AG04450 (cell line): ENCODE data around the gene IGF2BP3. TPM values are rescaled to one million over a fixed set of nuclear protein-coding genes. Genes with fewer than 3 reads are reported as not detected.

Experiments
- CTCF ChIA-PET: fragments of 300-600, 350-600 bp; formaldehyde crosslinking; extraction: SDS; loops from one replicate; lab custom pipeline; 2022; ENCODE audit warnings: antibody characterized with exemption, inconsistent platforms; lab: Charles Lee
- POLR2A ChIA-PET: fragments of 350-600 bp; formaldehyde crosslinking; extraction: SDS; loops from one replicate; lab custom pipeline; 2021; ENCODE audit warnings: antibody characterized with exemption, inconsistent platforms; lab: Yijun Ruan, JAX
- DNase-seq: peaks from one replicate; pipeline ENCODE4 v3.0.0-alpha.2; 2011; ENCODE audit warnings: low read depth, low spot score
- H3K27ac ChIP-seq: one replicate; pipeline ENCODE4 v1.5.1; 2012; ENCODE audit warnings: low read depth, low read length, control low read depth
- H3K27me3 ChIP-seq: one replicate; pipeline ENCODE4 v1.6.0; 2012; ENCODE audit warnings: low read length; ENCODE audit not compliant: control insufficient read depth, insufficient read depth
- H3K4me3 ChIP-seq: 2 replicates; pipeline ENCODE4 v1.5.1; 2011; ENCODE audit warnings: mild to moderate bottlenecking, low read depth, low read length, control low read depth
- H3K9me3 ChIP-seq: 2 replicates; pipeline ENCODE4 v1.5.1; 2012; ENCODE audit warnings: low read length; ENCODE audit not compliant: control insufficient read depth, insufficient read depth
- CTCF ChIP-seq: IDR thresholded peaks from 2 replicates; pipeline ENCODE4 v1.5.1; 2011; ENCODE audit warnings: low read depth, low read length, control low read depth, inconsistent platforms
- polyA plus RNA-seq: library from polyadenylated mRNA; depleted of rRNA; stranded (reverse); fragments of >200 nt; gene quantifications from 2 replicates; pipeline ENCODE4 v1.2.3, GENCODE V29; 2011

IGF2BP3 gene
- polyA plus RNA-seq, 1 experiment, result 98.2 TPM

- no peaks in the 10 kb centered on the region for H3K27me3 ChIP-seq
- no peak overlapping the region for H3K27ac ChIP-seq
- ChIA-PET CTCF (interaction anchor here (0.9 kb wide), 1 partner anchor 16 kb away, joined by 3 read pairs; no protein-coding TSS in a partner anchor), POLR2A (no interaction called here)
- H3K9me3 ChIP-seq, result no peaks in the 10 kb centered on the region
- no peak for DNase-seq
- H3K4me3 ChIP-seq, result no peak overlapping the region
- no peak for TF ChIP-seq CTCF
These were observed 177.7 kb downstream of the IGF2BP3 start for GRCh38 chr7:23292623-23293022.

GRCh38 chr7:23291957-23292560, 178.2 kb downstream of the IGF2BP3 start:
- no peak for TF ChIP-seq CTCF
- POLR2A ChIA-PET, result no interaction called here
- Histone ChIP-seq H3K27ac (no peak overlapping the region), H3K27me3 (no peaks in the 10 kb centered on the region), H3K4me3 (no peak overlapping the region), H3K9me3 (no peaks in the 10 kb centered on the region)
- CTCF ChIA-PET, result interaction anchor here (0.9 to 1.5 kb wide), 2 partner anchors 15 to 19 kb away, joined by 3 to 5 read pairs; no protein-coding TSS in a partner anchor
- no peak for DNase-seq

GRCh38 chr7:23290993-23291392, 179.3 kb downstream of the IGF2BP3 start:
- Histone ChIP-seq H3K4me3 (no peak overlapping the region), H3K9me3 (no peaks in the 10 kb centered on the region), H3K27me3 (no peaks in the 10 kb centered on the region), H3K27ac (no peak overlapping the region)
- TF ChIP-seq CTCF, result no peak
- DNase-seq, result no peak
- POLR2A ChIA-PET, result no interaction called here
- CTCF ChIA-PET, result interaction anchor here (1.5 to 1.9 kb wide), 2 partner anchors 15 to 18 kb away, joined by 5 to 6 read pairs; no protein-coding TSS in a partner anchor

GRCh38 chr7:23287612-23288011, 182.7 kb downstream of the IGF2BP3 start:
- no peak for TF ChIP-seq CTCF
- Histone ChIP-seq H3K4me3 (no peak overlapping the region), H3K27ac (no peak overlapping the region), H3K27me3 (no peaks in the 10 kb centered on the region), H3K9me3 (no peaks in the 10 kb centered on the region)
- no peak for DNase-seq
- ChIA-PET CTCF (interaction anchor here (3.4 kb wide), 1 partner anchor 15 kb away, joined by 15 read pairs; no protein-coding TSS in a partner anchor), POLR2A (no interaction called here)
